GM21825 (cell line): Measurements from ENCODE around the gene CYP1A1.

Experiments
- ATAC-seq: cut with Tn5 transposase; IDR thresholded peaks from one replicate; pipeline ENCODE4 v1.9.1; 2021; ENCODE audit warnings: mild to moderate bottlenecking, moderate library complexity; ENCODE audit not compliant: unreplicated experiment

Gene CYP1A1

GRCh38 chr15:74695597-74696397, 29.5 kb downstream of the CYP1A1 start, which contains the start of gene EDC3:
Gene EDC3, minus strand, starts transcription at chr15:74696024. Its CDS starts 20,900 bp downstream, at chr15:74675124.
- ATAC-seq, result peak; percentile 79

GRCh38 chr15:74692327-74692726, 33.0 kb downstream of the CYP1A1 start:
- no peak for ATAC-seq

GRCh38 chr15:74683758-74684157, 41.6 kb downstream of the CYP1A1 start:
- ATAC-seq, result no peak

- no peak for ATAC-seq
These were observed 42.4 kb downstream of the CYP1A1 start for GRCh38 chr15:74682954-74683353.

GRCh38 chr15:74680456-74680855, 44.9 kb downstream of the CYP1A1 start:
- ATAC-seq, result no peak

GRCh38 chr15:74676801-74677200, 48.5 kb downstream of the CYP1A1 start:
- no peak for ATAC-seq

- ATAC-seq, result no peak
These were observed 51.2 kb downstream of the CYP1A1 start for GRCh38 chr15:74674161-74674560.

- ATAC-seq, result no peak
These were observed 55.7 kb downstream of the CYP1A1 start for GRCh38 chr15:74669627-74670026.
